GM20000 (cell line): ENCODE results near the gene FAM180A.

Experiments
- DNase-seq: peaks from one replicate; pipeline ENCODE4 v3.0.0; 2012; ENCODE audit warnings: low spot score
- CTCF ChIP-seq: IDR thresholded peaks from 2 replicates; pipeline ENCODE4 v1.5.1; 2012; ENCODE audit warnings: mild to moderate bottlenecking, control low read depth; ENCODE audit errors: extremely low read depth, missing control alignments

The FAM180A gene

GRCh38 chr7:135716677-135717238 is 31.9 kb downstream of the FAM180A start:
- no peak for DNase-seq
- TF ChIP-seq CTCF, result no peak

DNA sequence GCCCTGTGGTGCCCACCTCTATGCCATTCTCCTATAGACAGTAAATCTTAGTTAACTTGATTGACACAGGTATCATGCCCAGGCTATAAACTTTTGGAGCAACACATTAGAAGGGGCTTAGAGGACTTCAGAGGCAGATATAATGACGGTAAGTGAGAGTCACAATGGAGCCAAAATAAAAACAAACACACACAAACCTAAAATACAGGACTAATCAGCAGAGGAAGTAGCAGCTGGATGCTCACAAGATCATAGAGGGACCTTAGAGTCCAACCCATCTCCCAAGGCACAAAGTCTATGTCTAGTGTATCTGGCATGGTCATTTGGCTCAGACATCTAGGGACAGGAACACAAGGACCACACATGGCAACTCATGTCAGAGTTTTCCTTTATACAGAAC is 32.9 kb downstream of the FAM180A start:
- no peak for DNase-seq
- no peak for TF ChIP-seq CTCF

GRCh38 chr7:135715055-135715522 is 33.5 kb downstream of the FAM180A start:
- DNase-seq, result no peak
- TF ChIP-seq CTCF, result no peak

- no peak for DNase-seq
- TF ChIP-seq CTCF, result no peak
These were observed 34.0 kb downstream of the FAM180A start for GRCh38 chr7:135714534-135715009.

DNA sequence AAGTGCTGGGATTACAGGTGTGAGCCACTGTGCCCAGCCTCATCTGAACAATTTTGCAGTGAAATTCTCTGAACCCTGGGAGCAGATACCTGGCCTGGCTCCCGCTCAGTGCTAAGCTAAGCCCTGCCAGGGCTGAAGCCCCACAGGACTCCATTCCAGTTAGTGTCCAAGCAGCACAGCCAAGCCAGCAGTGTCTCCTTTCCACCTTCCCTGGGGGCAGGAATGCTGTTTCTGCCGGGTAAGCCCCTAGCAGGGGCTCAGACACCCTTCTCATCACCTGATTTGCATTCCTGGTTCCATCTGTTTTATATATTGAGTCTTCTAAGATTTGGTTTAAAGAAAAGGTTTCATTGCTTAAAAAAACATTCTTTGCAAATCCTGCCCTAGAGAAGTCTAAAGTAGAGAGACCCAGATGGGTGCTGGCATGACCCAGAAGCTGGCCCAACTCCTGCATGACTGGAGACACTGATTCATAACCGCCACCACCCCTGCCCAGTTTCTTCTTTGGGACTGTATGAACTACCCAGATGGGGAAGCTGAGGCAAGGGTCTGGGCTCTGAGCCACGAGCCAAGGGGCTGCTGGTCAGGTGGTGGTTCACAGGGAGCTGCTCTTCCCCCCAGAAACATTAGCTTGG is 34.7 kb downstream of the FAM180A start:
- TF ChIP-seq CTCF, result no peak
- DNase-seq, result no peak

DNA sequence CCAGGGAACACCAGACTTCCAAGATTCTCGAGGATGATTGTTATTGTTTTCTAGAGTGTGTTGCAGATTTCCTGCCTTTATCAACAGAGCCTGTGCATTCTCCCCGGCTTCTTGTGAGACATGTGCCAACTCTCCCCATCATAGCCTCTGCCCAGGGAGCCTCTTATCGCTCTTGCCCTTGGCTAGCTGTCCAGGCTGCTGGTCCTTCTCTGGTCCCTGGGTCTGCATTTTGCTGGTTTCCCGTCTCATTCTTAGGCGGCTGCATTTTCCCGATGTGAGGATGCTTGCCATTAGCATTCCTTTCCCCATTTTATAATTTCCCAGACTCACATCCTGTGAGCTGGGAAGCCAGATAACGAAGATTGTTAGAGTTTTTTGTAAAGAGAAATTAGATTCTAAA is 35.8 kb downstream of the FAM180A start:
- DNase-seq, result no peak
- TF ChIP-seq CTCF, result no peak

DNA sequence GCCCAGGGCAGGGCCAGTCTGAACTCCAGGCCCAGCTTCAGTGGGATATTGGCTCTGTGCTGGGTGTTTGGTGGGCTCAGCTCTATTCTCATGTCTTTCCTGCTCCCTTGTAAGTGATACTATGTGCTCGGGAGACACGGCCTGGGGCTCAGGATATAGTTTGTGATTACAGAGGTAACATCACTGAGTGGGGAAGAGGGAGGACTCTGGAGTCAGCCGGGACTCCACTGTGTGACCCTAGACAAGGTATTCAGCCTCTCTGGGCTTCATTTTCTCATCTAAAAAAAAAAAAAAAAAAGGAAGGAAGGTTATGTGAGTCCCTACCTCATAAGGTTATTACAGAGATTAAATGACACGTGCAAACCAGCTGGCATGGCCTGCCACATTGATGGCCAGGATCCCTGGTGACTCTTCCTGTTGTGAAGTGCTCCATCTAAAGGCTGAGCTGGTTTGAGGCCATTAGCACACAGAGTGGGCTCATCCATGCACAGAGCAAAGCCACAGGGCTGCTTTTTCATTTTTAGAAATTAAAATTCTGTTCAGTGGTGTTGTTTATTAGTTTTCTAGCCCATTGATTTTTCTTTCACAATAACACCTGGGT is 36.3 kb downstream of the FAM180A start:
- no peak for DNase-seq
- no peak for TF ChIP-seq CTCF
